Calu3 (cell line): ENCODE data around the gene ODR4. TPM values are rescaled to one million over a fixed set of nuclear protein-coding genes. Genes with fewer than 3 reads are reported as not detected.
"Not testable (repeated sequence)": the region's sequence is repeated elsewhere in the genome, so short reads cannot be mapped to it uniquely, and the experiment has no call there.

Source experiments
- BruUV-seq: library from RNA; stranded (reverse); fragments of 400-500 nt; replicated peaks from 2 replicates; lab custom pipeline; 2021; lab: Mats Ljungman, UMichigan
- CTCF ChIA-PET: fragments of 300-600 bp; sonication (Branson Sonifier 250); formaldehyde crosslinking; loops from one replicate; lab custom pipeline; 2022; ENCODE audit warnings: antibody characterized with exemption; lab: Charles Lee
- DNase-seq: peaks from one replicate; pipeline ENCODE4 v3.0.0; 2022
- H3K27ac Mint-ChIP-seq: one replicate; pipeline ENCODE4 v1.8.0; 2022; ENCODE audit warnings: mixed read lengths; ENCODE audit not compliant: unreplicated experiment
- H3K27me3 Mint-ChIP-seq: one replicate; pipeline ENCODE4 v1.8.0; 2022; ENCODE audit warnings: mixed read lengths; ENCODE audit not compliant: unreplicated experiment
- H3K36me3 Mint-ChIP-seq: one replicate; pipeline ENCODE4 v1.8.0; 2022; ENCODE audit warnings: mild to moderate bottlenecking, moderate library complexity, mixed read lengths; ENCODE audit not compliant: insufficient read depth, unreplicated experiment
- H3K4me1 Mint-ChIP-seq: one replicate; pipeline ENCODE4 v1.8.0; 2022; ENCODE audit warnings: mild to moderate bottlenecking, low read depth, mixed read lengths; ENCODE audit not compliant: unreplicated experiment
- H3K4me3 Mint-ChIP-seq: one replicate; pipeline ENCODE4 v1.8.0; 2022; ENCODE audit warnings: mild to moderate bottlenecking, low read depth, moderate library complexity, mixed read lengths; ENCODE audit not compliant: unreplicated experiment
- H3K9me3 Mint-ChIP-seq: one replicate; pipeline ENCODE4 v1.8.0; 2022; ENCODE audit warnings: low read depth, mixed read lengths; ENCODE audit not compliant: unreplicated experiment
- CTCF ChIP-seq: fragments of 200-600 bp; IDR thresholded peaks from one replicate; pipeline ENCODE4 v1.8.0; 2022; ENCODE audit warnings: antibody characterized with exemption; ENCODE audit not compliant: unreplicated experiment
- intact Hi-C: fragments of 100-400 bp; cut with micrococcal nuclease; formaldehyde crosslinking; loops from one replicate; pipeline ENCODE4 v1.10.0; 2022; ENCODE audit not compliant: unreplicated experiment
- total RNA-seq: library from RNA; stranded (reverse); gene quantifications from 2 replicates; pipeline ENCODE4 v1.2.3, GENCODE V29; 2022

The ODR4 gene
- total RNA-seq, 1 experiment from 2014 or later = 29.6 TPM

- no peak for TF ChIP-seq CTCF
- DNase-seq = no peak
- intact Hi-C loops = no loop called here
- Mint-ChIP-seq H3K27ac (no peak overlapping the region), H3K36me3 (peaks cover 52% of the 10 kb centered on the region), H3K27me3 (no peaks in the 10 kb centered on the region), H3K4me1 (no peaks in the 10 kb centered on the region), H3K4me3 (no peak overlapping the region), H3K9me3 (no peaks in the 10 kb centered on the region)
- CTCF ChIA-PET = no interaction called here
- BruUV-seq = no TSS peak
Observed at GRCh38 chr1:186337554-186337953, 38.1 kb upstream of the ODR4 start.

GRCh38 chr1:186340772-186341171, 34.9 kb upstream of the ODR4 start:
- H3K4me1 Mint-ChIP-seq = no peaks in the 10 kb centered on the region
- CTCF ChIA-PET = no interaction called here
- TF ChIP-seq CTCF = no peak

GRCh38 chr1:186347837-186348691, 27.6 kb upstream of the ODR4 start:
- H3K9me3 Mint-ChIP-seq, BruUV-seq, H3K4me1 Mint-ChIP-seq, H3K4me3 Mint-ChIP-seq, H3K27me3 Mint-ChIP-seq, CTCF ChIA-PET, intact Hi-C loops, DNase-seq: not testable (repeated sequence)
- H3K27ac Mint-ChIP-seq = peak overlapping the region; percentile 9
- H3K36me3 Mint-ChIP-seq = peaks cover 71% of the 10 kb centered on the region

More at GRCh38 chr1:186340772-186341171, 34.9 kb upstream of the ODR4 start:
- H3K27me3 Mint-ChIP-seq = no peaks in the 10 kb centered on the region
- H3K9me3 Mint-ChIP-seq = no peaks in the 10 kb centered on the region
- intact Hi-C loops = no loop called here
- H3K4me3 Mint-ChIP-seq = no peak overlapping the region
- no TSS peak for BruUV-seq
- DNase-seq = no peak
- H3K36me3 Mint-ChIP-seq = peaks cover 52% of the 10 kb centered on the region
- no peak overlapping the region for H3K27ac Mint-ChIP-seq

- TSS peak; percentile 42 for BruUV-seq
- H3K9me3 Mint-ChIP-seq = no peaks in the 10 kb centered on the region
- H3K27ac Mint-ChIP-seq = peak overlapping the region; percentile 96
- peaks cover 73% of the 10 kb centered on the region for H3K36me3 Mint-ChIP-seq
- H3K27me3 Mint-ChIP-seq = no peaks in the 10 kb centered on the region
- peak overlapping the region; percentile 93 for H3K4me3 Mint-ChIP-seq
- intact Hi-C loops = no loop called here
- peak; percentile 28 for DNase-seq
- no peak for TF ChIP-seq CTCF
- CTCF ChIA-PET = interaction anchor here (0.6 to 1.6 kb wide), 18 partner anchors 10 to 728 kb away, joined by 3 to 9 read pairs (median 3); no protein-coding TSS in a partner anchor
- H3K4me1 Mint-ChIP-seq = peaks cover 8% of the 10 kb centered on the region
Observed at GRCh38 chr1:186374303-186375151, 1.1 kb upstream of the ODR4 start.
